Left ventricle myocardium inferior (tissue), 1 donor: Measurements from ENCODE around the gene DLEC1. TPM values are rescaled to one million over a fixed set of nuclear protein-coding genes. Genes with fewer than 3 reads are reported as not detected.

ENCODE experiments used
- DNase-seq: peaks from one replicate; pipeline ENCODE4 v3.0.0-alpha.2; 2020
- H3K27ac ChIP-seq: fragments of 200-600 bp; replicated peaks from 2 replicates; pipeline ENCODE4 v1.8.0; 2021
- H3K27me3 ChIP-seq: fragments of 200-600 bp; 2 replicates; pipeline ENCODE4 v1.8.0; 2021; ENCODE audit warnings: low read depth
- H3K36me3 ChIP-seq: fragments of 200-600 bp; 2 replicates; pipeline ENCODE4 v1.8.0; 2021
- H3K4me1 ChIP-seq: fragments of 200-600 bp; 2 replicates; pipeline ENCODE4 v1.8.0; 2021
- H3K4me3 ChIP-seq: fragments of 200-600 bp; 2 replicates; pipeline ENCODE4 v1.8.0; 2021; ENCODE audit warnings: mild to moderate bottlenecking, moderate library complexity
- H3K9me3 ChIP-seq: fragments of 200-600 bp; replicated peaks from 2 replicates; pipeline ENCODE4 v1.8.0; 2021
- intact Hi-C: fragments of 100-400 bp; cut with micrococcal nuclease; formaldehyde crosslinking; loops from one replicate; pipeline ENCODE4 v1.11.0; 2022
- total RNA-seq: library from RNA; stranded (reverse); fragmentation: NEBNext Ultra II Directional; extraction: Animal tissue kit (Norgen Biotek cat#: 25700); gene quantifications from one replicate; pipeline ENCODE4 v1.2.1, GENCODE V29; 2021
- TF ChIP-seq, protein P1 (sequence below): fragments of 200-600 bp; IDR thresholded peaks from 2 replicates; pipeline ENCODE4 v1.8.0; 2021; ENCODE audit warnings: antibody characterized with exemption, mild to moderate bottlenecking, borderline replicate concordance
- donor health status: DM: no; HTN: yes; CAD: no; lungs with severe emphysema.

The DLEC1 gene
- total RNA-seq, 1 donor from 2014 or later: 0.08 TPM

DNA sequence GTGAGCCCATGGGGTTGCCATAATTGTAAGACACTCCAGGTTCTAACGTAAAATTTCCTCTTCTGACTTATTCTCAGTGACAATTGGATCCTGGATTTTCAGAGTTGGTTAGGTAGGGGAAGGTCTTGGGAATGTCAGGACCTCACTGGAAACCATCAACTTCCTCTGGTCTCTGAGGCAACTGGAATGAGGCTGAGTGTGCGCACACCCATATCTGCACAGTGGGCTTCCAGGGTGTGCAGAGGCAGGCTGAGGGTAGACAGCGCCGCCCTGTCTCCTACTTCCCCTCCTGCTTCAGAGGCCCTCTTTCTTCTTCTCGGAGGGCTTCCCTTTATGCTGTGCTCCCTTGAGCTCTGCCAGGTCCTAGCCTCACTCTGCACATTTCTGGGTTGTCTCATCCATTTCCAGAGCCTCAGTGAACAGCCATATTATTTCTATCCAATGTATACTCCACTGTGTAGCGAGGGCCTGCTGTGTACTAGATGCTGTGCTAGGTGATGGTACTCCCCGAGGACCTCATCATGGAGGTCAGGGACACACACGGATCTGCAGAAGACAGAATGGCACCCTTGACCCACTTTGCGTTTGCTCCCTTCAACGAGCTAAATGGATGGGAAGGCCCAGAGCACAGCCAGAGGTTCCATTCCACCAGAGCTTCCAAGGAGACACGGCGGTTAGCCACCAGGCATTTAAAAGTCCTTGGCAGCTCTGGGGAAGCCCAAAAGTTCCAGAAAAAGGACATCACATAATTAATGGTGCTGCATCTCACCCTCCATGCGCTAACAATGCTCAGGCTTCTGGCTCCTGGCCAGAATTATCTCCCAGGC, 79.6 kb downstream of the DLEC1 start:
- DNase-seq: no peak
- intact Hi-C loops: no loop called here
- no peak overlapping the region for H3K27ac ChIP-seq

GRCh38 chr3:38119248-38119544, 80.2 kb downstream of the DLEC1 start:
- intact Hi-C loops: no loop called here
- Histone ChIP-seq H3K4me1 (peaks cover 11% of the 10 kb centered on the region), H3K27me3 (no peaks in the 10 kb centered on the region), H3K4me3 (no peak overlapping the region), H3K36me3 (peaks cover 43% of the 10 kb centered on the region), H3K9me3 (no peaks in the 10 kb centered on the region), H3K27ac (no peak overlapping the region)
- DNase-seq: no peak
- TF ChIP-seq, protein P1, sequence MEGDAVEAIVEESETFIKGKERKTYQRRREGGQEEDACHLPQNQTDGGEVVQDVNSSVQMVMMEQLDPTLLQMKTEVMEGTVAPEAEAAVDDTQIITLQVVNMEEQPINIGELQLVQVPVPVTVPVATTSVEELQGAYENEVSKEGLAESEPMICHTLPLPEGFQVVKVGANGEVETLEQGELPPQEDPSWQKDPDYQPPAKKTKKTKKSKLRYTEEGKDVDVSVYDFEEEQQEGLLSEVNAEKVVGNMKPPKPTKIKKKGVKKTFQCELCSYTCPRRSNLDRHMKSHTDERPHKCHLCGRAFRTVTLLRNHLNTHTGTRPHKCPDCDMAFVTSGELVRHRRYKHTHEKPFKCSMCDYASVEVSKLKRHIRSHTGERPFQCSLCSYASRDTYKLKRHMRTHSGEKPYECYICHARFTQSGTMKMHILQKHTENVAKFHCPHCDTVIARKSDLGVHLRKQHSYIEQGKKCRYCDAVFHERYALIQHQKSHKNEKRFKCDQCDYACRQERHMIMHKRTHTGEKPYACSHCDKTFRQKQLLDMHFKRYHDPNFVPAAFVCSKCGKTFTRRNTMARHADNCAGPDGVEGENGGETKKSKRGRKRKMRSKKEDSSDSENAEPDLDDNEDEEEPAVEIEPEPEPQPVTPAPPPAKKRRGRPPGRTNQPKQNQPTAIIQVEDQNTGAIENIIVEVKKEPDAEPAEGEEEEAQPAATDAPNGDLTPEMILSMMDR: no peak

More for the DNA sequence above, 79.6 kb downstream of the DLEC1 start:
- H3K4me1 ChIP-seq: peaks cover 11% of the 10 kb centered on the region
- peaks cover 38% of the 10 kb centered on the region for H3K36me3 ChIP-seq
- TF ChIP-seq, protein P1: no peak
- no peak overlapping the region for H3K4me3 ChIP-seq
- no peaks in the 10 kb centered on the region for H3K9me3 ChIP-seq
- H3K27me3 ChIP-seq: no peaks in the 10 kb centered on the region

DNA sequence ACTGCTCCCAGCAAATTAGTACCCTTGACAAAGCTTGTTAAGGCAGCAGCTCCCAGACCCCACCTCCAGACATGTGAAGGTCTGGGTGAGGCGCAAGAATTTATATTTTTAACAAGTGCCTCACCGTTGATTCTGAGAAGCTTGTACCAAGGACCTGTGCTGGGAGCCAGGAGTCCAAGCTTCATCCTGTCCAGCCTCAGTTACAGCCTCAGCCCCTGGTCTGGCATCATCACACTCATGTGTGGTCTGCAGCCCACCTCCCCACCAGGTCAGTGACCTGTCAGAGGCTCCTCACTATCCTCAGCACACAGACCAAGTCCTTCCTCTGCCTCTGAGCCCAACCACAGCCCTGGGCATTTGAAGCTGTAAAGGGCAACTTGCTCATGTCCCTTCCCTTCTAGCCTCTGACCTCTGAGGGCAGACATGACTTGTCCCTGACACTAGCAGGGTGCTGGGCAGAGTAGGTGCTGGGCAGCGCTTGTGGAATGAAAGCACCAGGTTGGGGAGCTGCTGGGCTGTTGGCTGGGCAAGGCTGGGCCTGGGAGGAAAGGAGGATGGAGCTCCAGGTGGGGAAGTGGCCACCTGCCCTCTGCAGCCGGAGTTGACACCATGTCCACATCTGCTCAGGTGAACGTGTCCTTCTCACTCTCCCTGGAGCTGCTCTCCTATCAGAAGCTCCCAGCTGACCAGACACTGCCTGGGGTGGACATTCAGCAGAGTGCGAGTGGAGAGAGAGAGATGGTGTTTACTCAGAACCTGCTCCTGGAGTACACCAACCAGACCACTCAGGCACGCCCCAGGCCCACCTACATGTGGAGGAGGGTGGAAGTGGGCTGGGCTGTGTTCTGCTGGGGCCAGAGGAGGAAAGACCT, 81.0 kb downstream of the DLEC1 start:
- peaks cover 52% of the 10 kb centered on the region for H3K36me3 ChIP-seq
- intact Hi-C loops: no loop called here
- H3K9me3 ChIP-seq: no peaks in the 10 kb centered on the region
- DNase-seq: no peak
- TF ChIP-seq, protein P1: no peak
- peaks cover 11% of the 10 kb centered on the region for H3K4me1 ChIP-seq
- no peak overlapping the region for H3K4me3 ChIP-seq
- H3K27ac ChIP-seq: no peak overlapping the region
- H3K27me3 ChIP-seq: no peaks in the 10 kb centered on the region

- DNase-seq: no peak
- H3K9me3 ChIP-seq: no peaks in the 10 kb centered on the region
- no peak overlapping the region for H3K4me3 ChIP-seq
- H3K36me3 ChIP-seq: peaks cover 60% of the 10 kb centered on the region
- no peaks in the 10 kb centered on the region for H3K27me3 ChIP-seq
- intact Hi-C loops: no loop called here
- no peak overlapping the region for H3K27ac ChIP-seq
- TF ChIP-seq, protein P1: no peak
- H3K4me1 ChIP-seq: peaks cover 11% of the 10 kb centered on the region
Measured at GRCh38 chr3:38120693-38121450, 81.9 kb downstream of the DLEC1 start.

DNA sequence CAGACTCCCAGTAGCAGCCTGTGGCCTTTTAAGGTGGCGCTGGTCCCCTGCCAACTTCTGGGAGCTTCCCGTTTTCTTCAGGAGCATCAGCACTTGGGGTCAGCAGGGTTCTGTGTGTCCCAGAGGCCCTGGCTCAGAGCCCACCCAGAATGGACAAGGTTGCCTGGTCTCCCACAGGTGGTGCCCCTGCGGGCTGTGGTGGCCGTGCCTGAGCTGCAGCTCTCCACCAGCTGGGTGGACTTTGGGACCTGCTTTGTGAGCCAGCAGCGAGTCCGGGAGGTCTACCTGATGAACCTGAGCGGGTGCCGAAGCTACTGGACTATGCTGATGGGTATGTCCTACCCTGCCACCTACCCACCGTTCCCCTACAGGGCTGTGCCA, 82.4 kb downstream of the DLEC1 start:
- Histone ChIP-seq H3K9me3 (no peaks in the 10 kb centered on the region), H3K27me3 (no peaks in the 10 kb centered on the region), H3K4me1 (peaks cover 11% of the 10 kb centered on the region), H3K4me3 (no peak overlapping the region), H3K27ac (no peak overlapping the region), H3K36me3 (peaks cover 66% of the 10 kb centered on the region)
- TF ChIP-seq, protein P1: no peak
- DNase-seq: no peak
- intact Hi-C loops: no loop called here
